ENCODE measurements around the gene B3GALNT2. TPM values are rescaled to one million over a fixed set of nuclear protein-coding genes. Genes with fewer than 3 reads are reported as not detected.

Gene B3GALNT2
- total RNA-seq, 1 donor from 2014 or later: 16.1 TPM

DNA sequence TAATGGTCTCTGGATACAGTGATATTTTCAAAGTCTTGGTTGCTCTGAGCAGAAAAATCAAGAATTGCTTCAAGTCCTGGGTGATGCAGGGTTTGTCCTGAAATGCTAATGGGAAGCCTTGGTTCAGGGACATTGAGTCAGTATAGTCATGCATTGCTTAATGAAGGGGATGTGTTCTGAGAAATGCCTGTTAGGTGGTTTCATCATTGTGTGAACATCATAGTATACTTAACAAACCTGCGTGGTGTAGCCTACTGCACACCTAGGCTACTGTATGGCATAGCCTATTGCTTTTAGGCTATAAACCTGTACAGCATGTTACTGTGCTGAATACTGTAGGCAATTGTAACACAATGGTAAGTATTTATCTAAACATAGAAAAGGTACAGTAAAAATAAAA, 100.7 kb downstream of the B3GALNT2 start:
- Mint-ChIP-seq H3K4me1 (no peaks in the 10 kb centered on the region), H3K9me3 (no peaks in the 10 kb centered on the region), H3K27me3 (no peaks in the 10 kb centered on the region), H3K36me3 (ENCODE audit: low read depth) (peaks cover 2% of the 10 kb centered on the region), H3K4me3 (no peak overlapping the region), H3K27ac (no peak overlapping the region)
- intact Hi-C loops (cut with micrococcal nuclease): no loop called here
- no peak for DNase-seq

DNA sequence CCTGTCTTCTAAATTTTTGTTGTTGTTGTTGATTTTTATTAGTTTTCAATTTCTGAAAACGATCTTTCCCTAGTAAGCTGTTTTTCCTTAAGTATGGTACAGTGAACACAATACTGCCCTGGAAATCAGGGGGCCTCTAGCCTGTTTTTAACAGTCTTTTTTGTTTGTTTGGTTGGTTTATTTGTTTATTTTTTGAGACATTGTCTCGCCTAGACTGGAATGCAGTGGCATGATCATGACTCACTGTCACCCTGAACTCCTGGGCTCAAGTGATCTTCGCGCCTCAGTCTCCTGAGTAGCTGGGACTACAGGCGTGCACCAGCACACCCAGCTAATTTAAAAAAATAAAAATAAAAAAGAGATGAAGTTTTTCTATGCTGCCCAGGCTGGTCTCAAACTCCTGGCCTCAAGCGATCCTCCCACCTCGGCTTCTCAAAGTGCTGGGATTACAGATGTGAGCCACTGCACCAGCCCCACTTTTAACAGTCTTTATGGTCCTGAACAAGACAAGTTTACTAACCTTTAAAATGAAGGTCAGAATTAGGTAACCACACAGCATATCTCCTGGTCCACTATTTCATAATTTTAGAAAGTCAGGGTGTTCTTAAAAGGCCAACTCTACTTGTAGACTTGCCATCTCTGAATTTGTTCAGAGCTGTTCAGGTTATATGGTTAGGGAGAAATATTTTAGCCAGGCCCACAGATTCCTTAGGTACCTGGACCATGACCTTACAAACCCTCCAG, 101.6 kb downstream of the B3GALNT2 start:
- H3K36me3 Mint-ChIP-seq (ENCODE audit: low read depth): peaks cover 2% of the 10 kb centered on the region
- no peak overlapping the region for H3K27ac Mint-ChIP-seq
- no peak for DNase-seq
- intact Hi-C loops (cut with micrococcal nuclease): no loop called here
- H3K4me1 Mint-ChIP-seq: no peaks in the 10 kb centered on the region
- H3K9me3 Mint-ChIP-seq: no peaks in the 10 kb centered on the region
- H3K27me3 Mint-ChIP-seq: no peaks in the 10 kb centered on the region
- H3K4me3 Mint-ChIP-seq: no peak overlapping the region

DNA sequence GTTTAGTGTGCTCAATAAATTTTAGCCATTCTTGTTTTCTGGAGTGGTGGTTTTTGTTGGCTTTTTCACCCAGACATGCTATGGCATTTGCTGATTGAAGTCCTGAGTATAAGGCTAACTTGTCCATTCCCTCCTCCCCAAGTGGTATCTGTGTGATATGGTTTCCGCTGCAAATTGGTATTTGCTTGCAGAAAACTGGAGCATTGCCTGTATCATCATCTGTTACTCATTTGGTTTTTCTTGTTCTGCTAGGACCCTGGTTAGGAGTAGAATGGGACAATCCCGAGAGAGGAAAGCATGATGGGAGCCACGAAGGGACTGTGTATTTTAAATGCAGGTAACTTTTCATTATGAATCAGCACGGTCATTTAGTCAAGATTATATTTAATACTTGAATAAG, 103.0 kb downstream of the B3GALNT2 start:
- intact Hi-C loops (cut with micrococcal nuclease): no loop called here
- Mint-ChIP-seq H3K9me3 (no peaks in the 10 kb centered on the region), H3K27ac (no peak overlapping the region), H3K27me3 (no peaks in the 10 kb centered on the region), H3K4me1 (no peaks in the 10 kb centered on the region), H3K36me3 (ENCODE audit: low read depth) (peaks cover 2% of the 10 kb centered on the region), H3K4me3 (no peak overlapping the region)
- no peak for DNase-seq

Other genes starting within 250 kb of the B3GALNT2 start
- gene ARID4B, start 176.3 kb downstream of the B3GALNT2 start, total RNA-seq: 50.8 and 50.9 TPM in 2 replicates
- 30.8 and 33.9 TPM in 2 replicates for gene GGPS1, start 175.9 kb downstream of the B3GALNT2 start, total RNA-seq
- gene TBCE, start 137.0 kb downstream of the B3GALNT2 start, total RNA-seq: 24.0 and 24.2 TPM in 2 replicates
- gene GNG4, start 145.3 kb upstream of the B3GALNT2 start, total RNA-seq: 76.2 and 77.2 TPM in 2 replicates